Pancreas (tissue), 10 donors: ENCODE data around the gene KHNYN. TPM values are rescaled to one million over a fixed set of nuclear protein-coding genes. Genes with fewer than 3 reads are reported as not detected.
A peak's percentile ranks its signal among the peaks of the same experiment; 100 is the strongest.

Experiments
- ATAC-seq, 4 donors: fragments of 200-7000 bp; cut with Tn5 transposase; one replicate each; pipeline versions ENCODE4 v1.8.0 to v1.9.1; 2020; ENCODE audit warnings: mild to moderate bottlenecking in 4 of 4, moderate library complexity in 4 of 4
- DNase-seq, 6 donors: peaks; one replicate each; pipeline ENCODE4 v3.0.0-alpha.2; 2020
- FAIRE-seq: peaks from 2 replicates; lab custom pipeline; 2012; peaks lifted over from hg19 to GRCh38; lab: Jason Lieb, UNC
- H3K27ac ChIP-seq, 4 donors: fragments of 200-600 bp; sonication (generic); 1 replicate in 3 of 4; 2 replicates in 1 of 4; pipeline versions ENCODE4 v1.5.0 to v1.8.0; 2020
- H3K27me3 ChIP-seq, 4 donors: fragments of 200-600 bp; one replicate each; pipeline ENCODE4 v1.8.0; 2021
- H3K36me3 ChIP-seq, 3 donors: fragments of 200-600 bp; sonication (generic) in 1 of 3; one replicate each; pipeline versions ENCODE4 v1.5.0 to v1.8.0; 2020 to 2021
- H3K4me1 ChIP-seq, 3 donors: fragments of 200-600 bp; one replicate each; pipeline ENCODE4 v1.8.0; 2021
- H3K4me3 ChIP-seq, 4 donors: fragments of 200-600 bp; sonication (generic) in 2 of 4; one replicate each; pipeline versions ENCODE4 v1.5.0 to v1.8.0; 2020 to 2021
- H3K9me3 ChIP-seq, 4 donors: fragments of 200-600 bp; one replicate each; pipeline ENCODE4 v1.8.0; 2021
- WGBS, 2 donors: extraction: QIAGEN DNeasy Blood & Tissue Kit; methylation state at CpG; one replicate each; pipeline ENCODE4 v1.1.7; 2013; 5-methylcytosine and 5-hydroxymethylcytosine counted together
- intact Hi-C, 3 donors: fragments of 100-400 bp; cut with DNase I; formaldehyde crosslinking; loops; one replicate each; pipeline versions ENCODE4 v1.11.1 to v1.14.2; 2022
- polyA plus RNA-seq, 2 donors: library from polyadenylated mRNA; stranded (reverse); fragments of 200-250 nt; gene quantifications; one replicate each; pipeline ENCODE4 v1.2.3, GENCODE V29; 2013
- total RNA-seq, 6 donors: library from RNA; stranded (reverse); fragmentation: NEBNext Ultra II Directional in 4 of 6; extraction: Animal tissue kit (Norgen Biotek cat#: 25700) in 4 of 6; gene quantifications; one replicate each; pipeline versions ENCODE4 v1.2.1 to v1.2.4, GENCODE V29; 2021 to 2023
- TF ChIP-seq, protein P1 (sequence below), 4 donors: fragments of 200-600 bp; sonication (generic) in 3 of 4; IDR thresholded peaks; one replicate each; pipeline versions ENCODE4 v1.5.0 to v1.8.0; 2021; ENCODE audit warnings: antibody characterized with exemption in 4 of 4
- donor health status: healthy with polysubstance abuse.
- donor health status: DM: no; HTN: no; CAD: no; lungs with moderate emphysema.
- donor health status: DM: no; HTN: no; CAD: no.
- donor health status: control.
- donor health status: control.
- donor health status: Bipolar disorder and iron deficiency.
- donor health status: DM: yes; HTN: yes; CAD: no.
- donor health status: DM: no; HTN: no; CAD: no.
- donor health status: DM: no; HTN: no; CAD: no.
- donor health status: DM: yes; HTN: yes; CAD: no.

KHNYN gene
- total and polyA plus RNA-seq, 8 donors, result 21.8 to 42.9 (median 26.8) TPM

DNA sequence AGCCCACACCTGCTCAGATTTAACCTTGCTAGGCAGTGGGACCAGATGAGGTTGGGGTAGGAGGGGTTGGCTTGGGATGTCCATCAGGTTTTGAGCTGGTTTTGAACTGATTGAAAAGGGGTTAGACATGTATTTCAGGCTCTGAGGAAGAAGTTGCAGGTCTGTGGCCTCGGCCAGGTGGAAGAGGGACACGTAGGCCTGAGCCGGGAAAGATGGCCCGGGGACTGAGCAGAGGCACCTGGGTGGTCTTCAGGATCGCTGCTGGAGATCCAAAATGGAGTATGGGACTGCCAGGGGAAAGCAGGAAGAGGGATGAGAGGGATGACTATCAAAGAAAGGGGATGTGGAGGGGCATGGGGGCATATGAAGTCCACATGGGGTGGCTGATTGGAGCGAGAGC is 23.3 kb upstream of the KHNYN start:
- Histone ChIP-seq H3K36me3 (peaks cover 0 to 7% (median 0%) of the 10 kb centered on the region in 3 donors), H3K4me1 (peaks cover 0 to 13% (median 10%) of the 10 kb centered on the region in 3 donors), H3K4me3 (no peak overlapping the region), H3K9me3 (no peaks in the 10 kb centered on the region), H3K27me3 (no peaks in the 10 kb centered on the region), H3K27ac (no peak overlapping the region)
- TF ChIP-seq, protein P1, sequence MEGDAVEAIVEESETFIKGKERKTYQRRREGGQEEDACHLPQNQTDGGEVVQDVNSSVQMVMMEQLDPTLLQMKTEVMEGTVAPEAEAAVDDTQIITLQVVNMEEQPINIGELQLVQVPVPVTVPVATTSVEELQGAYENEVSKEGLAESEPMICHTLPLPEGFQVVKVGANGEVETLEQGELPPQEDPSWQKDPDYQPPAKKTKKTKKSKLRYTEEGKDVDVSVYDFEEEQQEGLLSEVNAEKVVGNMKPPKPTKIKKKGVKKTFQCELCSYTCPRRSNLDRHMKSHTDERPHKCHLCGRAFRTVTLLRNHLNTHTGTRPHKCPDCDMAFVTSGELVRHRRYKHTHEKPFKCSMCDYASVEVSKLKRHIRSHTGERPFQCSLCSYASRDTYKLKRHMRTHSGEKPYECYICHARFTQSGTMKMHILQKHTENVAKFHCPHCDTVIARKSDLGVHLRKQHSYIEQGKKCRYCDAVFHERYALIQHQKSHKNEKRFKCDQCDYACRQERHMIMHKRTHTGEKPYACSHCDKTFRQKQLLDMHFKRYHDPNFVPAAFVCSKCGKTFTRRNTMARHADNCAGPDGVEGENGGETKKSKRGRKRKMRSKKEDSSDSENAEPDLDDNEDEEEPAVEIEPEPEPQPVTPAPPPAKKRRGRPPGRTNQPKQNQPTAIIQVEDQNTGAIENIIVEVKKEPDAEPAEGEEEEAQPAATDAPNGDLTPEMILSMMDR (IDR thresholded peaks at IDR 0.05), result no peak
- WGBS, 2 donors, result 89 to 95% methylated on average over 6 of the region's 6 CpGs
- intact Hi-C loops, result no loop called here
- ATAC-seq (no peak), FAIRE-seq (no peak), DNase-seq (no peak)

DNA sequence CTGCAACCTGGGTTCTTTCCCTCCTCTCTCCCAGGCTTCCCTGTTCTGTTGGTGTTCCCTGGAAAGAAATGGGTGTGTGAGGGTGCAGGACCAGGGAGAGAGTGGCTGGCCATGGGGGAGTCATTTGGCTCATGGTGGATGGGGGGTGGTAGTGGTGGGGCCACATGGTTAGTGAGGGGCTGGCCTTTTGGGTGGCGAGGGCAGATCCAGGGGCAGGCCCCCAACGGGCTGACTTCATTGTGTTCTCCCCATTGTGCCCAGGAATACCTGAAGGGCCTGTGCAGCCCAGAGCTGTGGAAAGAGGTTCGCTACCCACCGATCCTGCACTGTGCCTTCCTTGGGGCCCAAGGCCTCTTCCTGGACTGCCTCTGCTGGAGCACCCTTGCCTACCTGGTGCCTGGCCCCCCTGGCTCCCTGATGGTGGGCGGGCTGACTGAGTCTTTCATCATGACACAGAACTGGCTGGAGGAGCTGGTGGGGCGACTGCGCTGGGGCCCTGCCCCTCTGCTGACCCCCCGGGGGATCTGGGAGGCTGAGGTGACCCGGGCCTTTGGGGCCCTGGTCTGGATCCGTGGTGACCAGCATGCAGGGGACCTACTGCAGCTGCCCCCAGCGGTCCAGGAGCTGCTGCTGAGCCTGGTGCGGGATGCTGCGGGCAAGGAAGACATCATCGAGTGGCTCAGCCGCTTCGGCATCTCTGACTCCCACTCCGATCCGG is 22.0 kb upstream of the KHNYN start:
- FAIRE-seq (no peak), ATAC-seq (no peak), DNase-seq (peak in 1 of 6 donors; percentile 67)
- H3K36me3 ChIP-seq, result peaks cover 0 to 7% (median 0%) of the 10 kb centered on the region in 3 donors
- WGBS, 2 donors, result 89 to 96% methylated on average over 18 of the region's 18 CpGs
- peaks cover 0 to 5% (median 5%) of the 10 kb centered on the region in 3 donors for H3K4me1 ChIP-seq
- TF ChIP-seq, protein P1 (IDR thresholded peaks at IDR 0.05), result no peak
- no peak overlapping the region for H3K4me3 ChIP-seq
- intact Hi-C loops, result no loop called here
- no peak overlapping the region for H3K27ac ChIP-seq
- H3K27me3 ChIP-seq, result no peaks in the 10 kb centered on the region
- H3K9me3 ChIP-seq, result no peaks in the 10 kb centered on the region

DNA sequence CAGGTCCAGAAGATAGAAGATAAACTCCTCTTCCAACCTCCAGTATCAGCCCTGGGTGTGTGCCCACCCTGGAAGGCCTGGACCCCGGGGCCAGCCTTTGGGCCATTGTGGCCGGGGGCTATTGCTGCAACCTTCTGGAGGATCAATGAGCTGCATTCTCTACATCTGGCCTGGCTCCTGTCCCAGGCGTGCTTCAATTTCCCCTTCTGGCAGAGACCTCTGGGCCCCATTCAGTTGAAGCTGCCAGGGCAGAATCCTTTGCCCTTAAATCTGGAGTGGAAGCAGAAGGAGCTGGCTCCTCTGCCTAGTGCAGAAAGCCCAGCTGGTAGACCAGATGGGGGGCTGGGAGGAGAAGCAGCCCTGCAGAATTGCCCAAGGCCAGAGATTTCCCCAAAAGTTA is 21.0 kb upstream of the KHNYN start:
- intact Hi-C loops, result no loop called here
- no peak for DNase-seq
- no peaks in the 10 kb centered on the region for H3K4me1 ChIP-seq
- TF ChIP-seq, protein P1 (IDR thresholded peaks at IDR 0.05), result no peak
- H3K27me3 ChIP-seq, result no peaks in the 10 kb centered on the region
- no peak for FAIRE-seq
- H3K4me3 ChIP-seq, result no peak overlapping the region
- peaks cover 0 to 7% (median 0%) of the 10 kb centered on the region in 3 donors for H3K36me3 ChIP-seq
- no peaks in the 10 kb centered on the region for H3K9me3 ChIP-seq
- ATAC-seq, result no peak
- WGBS, 2 donors, result 76 to 78% methylated on average over 3 of the region's 3 CpGs
- H3K27ac ChIP-seq, result no peak overlapping the region

DNA sequence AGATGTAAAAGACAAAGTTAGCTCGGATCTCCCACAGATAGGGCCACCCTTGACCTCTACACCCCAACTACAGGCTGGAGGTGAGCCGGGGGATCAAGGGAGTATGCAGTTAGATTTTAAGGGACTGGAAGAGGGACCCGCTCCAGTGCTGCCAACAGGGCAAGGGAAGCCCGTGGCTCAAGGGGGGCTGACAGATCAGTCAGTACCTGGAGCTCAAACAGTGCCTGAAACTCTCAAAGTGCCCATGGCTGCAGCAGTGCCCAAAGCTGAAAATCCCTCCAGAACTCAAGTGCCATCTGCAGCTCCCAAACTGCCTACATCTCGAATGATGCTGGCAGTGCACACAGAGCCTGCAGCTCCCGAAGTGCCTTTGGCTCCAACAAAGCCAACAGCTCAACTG is 20.6 kb upstream of the KHNYN start:
- FAIRE-seq (no peak), ATAC-seq (no peak)

More for the DNA sequence above, 20.6 kb upstream of the KHNYN start:
- H3K36me3 ChIP-seq, result peaks cover 0 to 7% (median 0%) of the 10 kb centered on the region in 3 donors
- no peak for DNase-seq
- 79 to 97% methylated on average over 6 of the region's 6 CpGs for WGBS, 2 donors
- intact Hi-C loops, result no loop called here
- no peaks in the 10 kb centered on the region for H3K9me3 ChIP-seq
- H3K4me3 ChIP-seq, result no peak overlapping the region
- H3K4me1 ChIP-seq, result no peaks in the 10 kb centered on the region
- TF ChIP-seq, protein P1 (IDR thresholded peaks at IDR 0.05), result no peak
- H3K27ac ChIP-seq, result no peak overlapping the region
- no peaks in the 10 kb centered on the region for H3K27me3 ChIP-seq
